Stimulated activated CD8-positive, alpha-beta memory T cell treated with anti-CD3 and anti-CD28 coated beads, Interleukin-15, amount 100 ng/mL, for 48 hours (primary cell): ENCODE results near the gene ZNF85.
"Not testable (repeated sequence)": the region's sequence is repeated elsewhere in the genome, so short reads cannot be mapped to it uniquely, and the experiment has no call there.

Experiments
- DNase-seq, 2 donors: peaks; one replicate each; pipeline ENCODE4 v3.0.0-alpha.2; 2020; ENCODE audit warnings: low read depth in 2 of 2

Gene ZNF85

GRCh38 chr19:20923077-20923871 is at the start of gene ZNF85:
Gene ZNF85 (plus strand): TSS chr19:20923251. CDS start chr19:20923401, 150 bp downstream.
- peak; percentile 76 to 84 for DNase-seq

GRCh38 chr19:20879501-20879900 is 43.5 kb upstream of the ZNF85 start:
- DNase-seq, result no peak

- DNase-seq, result no peak
Measured at GRCh38 chr19:20912973-20913372, 10.1 kb upstream of the ZNF85 start.

- DNase-seq, result no peak
Measured at GRCh38 chr19:20925481-20925880, 2.4 kb downstream of the ZNF85 start.

- DNase-seq, result no peak
Measured at GRCh38 chr19:20926796-20927195, 3.7 kb downstream of the ZNF85 start.

GRCh38 chr19:20928371-20928770 is 5.3 kb downstream of the ZNF85 start:
- no peak for DNase-seq

GRCh38 chr19:20936322-20936947 is 13.4 kb downstream of the ZNF85 start:
- DNase-seq, result not testable (repeated sequence)

GRCh38 chr19:20952561-20953095 is 29.6 kb downstream of the ZNF85 start:
- DNase-seq, result not testable (repeated sequence)

GRCh38 chr19:20964798-20965197 is 41.7 kb downstream of the ZNF85 start:
- no peak for DNase-seq

- DNase-seq, result no peak
Measured at GRCh38 chr19:20968092-20968491, 45.0 kb downstream of the ZNF85 start.

- no peak for DNase-seq
Measured at GRCh38 chr19:20969498-20969897, 46.4 kb downstream of the ZNF85 start.

- DNase-seq, result no peak
Measured at GRCh38 chr19:20969898-20970297, 46.8 kb downstream of the ZNF85 start.

GRCh38 chr19:20992788-20993187 is 69.7 kb downstream of the ZNF85 start:
- DNase-seq, result not testable (repeated sequence)

GRCh38 chr19:20999731-21000352 is 76.8 kb downstream of the ZNF85 start:
- DNase-seq, result peak; percentile 81 to 86
